NCI-H345 (cell line): Measurements from ENCODE around the gene EPHB1.

Experiments
- DNase-seq: peaks from one replicate; lab custom pipeline; 2025; lab: John Stamatoyannopoulos, UW

Gene EPHB1

GRCh38 chr3:134850761-134851160 lies 55.7 kb downstream of the EPHB1 start:
- DNase-seq: no peak

DNA sequence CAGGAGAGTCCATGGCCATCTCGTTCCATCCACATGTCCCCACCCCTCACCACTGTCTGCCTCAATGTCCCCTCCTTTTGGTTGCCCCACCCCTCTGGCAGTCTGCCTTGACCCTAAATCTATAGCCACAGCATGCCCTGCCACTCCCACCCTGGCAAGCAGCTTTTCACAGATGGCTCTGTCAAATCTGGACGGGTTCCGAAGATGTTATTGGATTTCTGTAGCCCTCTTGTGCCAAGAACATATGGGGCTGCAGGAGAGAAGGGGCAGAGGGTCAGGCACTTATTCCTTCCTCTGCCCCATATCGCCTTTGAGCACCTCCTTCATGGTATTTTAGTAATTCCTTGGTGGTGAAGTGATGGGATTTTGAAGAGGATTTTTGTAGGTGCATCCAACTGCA lies 57.1 kb downstream of the EPHB1 start:
- no peak for DNase-seq

DNA sequence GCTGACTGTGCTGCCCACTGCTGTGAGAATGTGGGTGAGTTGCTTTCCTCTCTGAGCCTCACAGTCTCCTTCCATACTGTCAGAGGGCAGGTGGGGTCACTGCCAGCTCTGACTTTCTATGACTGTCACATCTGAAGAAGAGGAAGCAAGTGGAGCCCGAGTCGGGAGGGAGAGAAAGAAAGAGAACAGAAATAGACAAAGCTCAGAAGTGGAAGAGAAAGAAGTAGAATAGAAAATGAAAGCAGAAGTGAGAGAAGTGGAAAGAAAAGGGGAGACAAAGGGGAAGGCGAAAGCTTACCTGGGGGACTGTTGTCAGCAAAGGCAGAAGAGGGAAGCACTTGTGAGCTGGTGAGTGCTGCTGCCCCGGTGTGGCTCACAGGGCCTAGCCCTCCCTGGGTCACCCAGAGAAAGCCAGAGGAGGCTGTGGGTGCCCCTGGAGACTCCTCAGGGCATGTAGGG lies 57.9 kb downstream of the EPHB1 start:
- no peak for DNase-seq

- DNase-seq: no peak
Observed at GRCh38 chr3:134854254-134854653, 59.2 kb downstream of the EPHB1 start.

GRCh38 chr3:134857356-134857755 lies 62.3 kb downstream of the EPHB1 start:
- DNase-seq: no peak

GRCh38 chr3:134857776-134858362 lies 62.8 kb downstream of the EPHB1 start:
- DNase-seq: no peak

GRCh38 chr3:134858441-134859035 lies 63.5 kb downstream of the EPHB1 start:
- DNase-seq: no peak

- DNase-seq: no peak
Observed at GRCh38 chr3:134859341-134859740, 64.3 kb downstream of the EPHB1 start.

DNA sequence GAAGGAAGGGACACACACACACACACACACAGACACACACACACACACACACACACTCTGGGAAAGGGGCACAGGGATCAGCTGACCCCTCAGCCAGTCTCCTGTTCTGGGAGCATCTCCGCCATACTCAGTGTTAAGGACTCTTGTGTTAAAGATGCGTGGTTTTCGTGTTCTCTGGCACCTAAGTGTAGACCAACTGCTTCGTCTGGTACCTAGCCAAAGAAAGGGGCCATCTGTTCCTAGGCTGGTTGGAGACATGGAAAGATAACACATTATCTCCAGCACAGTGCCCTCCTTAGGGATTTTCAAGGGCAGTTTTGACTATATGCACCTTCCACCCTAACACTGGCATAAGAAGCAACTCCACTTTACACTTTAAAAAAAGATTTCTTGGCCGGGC lies 65.1 kb downstream of the EPHB1 start:
- no peak for DNase-seq

DNA sequence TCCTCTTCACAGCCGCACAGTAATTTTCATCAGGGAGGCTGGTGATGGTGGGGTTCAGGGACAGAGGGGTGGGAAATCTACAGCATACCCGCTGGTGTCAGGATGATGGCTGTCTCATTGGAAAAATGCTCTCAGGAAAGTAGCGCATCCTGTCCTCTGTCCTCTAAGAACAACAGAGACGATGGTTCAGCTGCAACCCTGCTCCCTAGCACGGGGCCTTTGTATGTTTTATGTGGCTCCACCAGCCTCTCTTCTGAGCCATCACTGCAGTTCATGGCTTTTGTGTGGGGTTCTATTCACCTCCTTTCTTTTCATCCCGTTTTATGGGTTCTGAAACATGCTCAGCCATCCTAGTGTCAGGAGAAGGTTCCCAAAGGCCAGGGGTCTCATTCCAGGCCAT lies 68.9 kb downstream of the EPHB1 start:
- no peak for DNase-seq

DNA sequence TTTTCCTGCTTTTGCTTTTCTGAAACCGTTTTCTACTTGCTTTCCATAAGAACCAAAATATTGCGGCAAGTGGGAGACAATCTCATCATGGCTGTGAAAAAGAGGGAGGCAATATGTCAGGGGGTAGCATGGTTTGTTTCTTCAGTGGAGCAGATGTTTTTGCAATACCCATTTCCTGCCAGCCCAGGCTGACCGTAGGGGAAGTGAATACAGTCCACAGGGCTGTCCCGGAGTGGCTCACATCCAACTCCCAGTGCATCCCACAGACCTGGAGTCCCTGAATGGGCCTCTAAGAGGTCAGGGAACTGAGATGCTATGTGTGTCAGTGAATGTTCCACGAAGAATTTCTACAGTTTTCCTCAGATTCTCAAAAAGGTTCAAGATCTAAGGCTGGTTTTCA lies 69.6 kb downstream of the EPHB1 start:
- DNase-seq: no peak

DNA sequence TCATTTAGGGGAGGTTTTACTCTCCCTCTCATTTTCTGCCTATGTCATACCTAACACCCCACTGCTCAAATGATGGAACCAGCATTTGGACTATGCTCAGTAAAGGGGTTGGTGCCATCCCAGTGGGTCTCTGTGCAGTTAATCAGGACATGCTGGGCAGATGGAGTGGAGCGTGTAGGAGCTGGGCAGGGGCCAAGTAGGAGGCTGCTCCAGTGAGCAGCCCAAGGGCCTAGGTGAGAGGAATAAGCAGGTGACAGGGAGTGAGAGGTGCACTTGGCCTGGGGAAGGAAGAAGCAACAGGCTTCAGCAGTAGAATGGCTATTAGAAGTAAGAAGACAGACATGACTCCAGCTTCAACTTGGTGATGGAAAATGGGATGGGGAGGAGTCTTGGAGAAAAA lies 72.2 kb downstream of the EPHB1 start:
- no peak for DNase-seq

GRCh38 chr3:134869153-134869726 lies 74.2 kb downstream of the EPHB1 start:
- DNase-seq: peak; percentile 73

DNA sequence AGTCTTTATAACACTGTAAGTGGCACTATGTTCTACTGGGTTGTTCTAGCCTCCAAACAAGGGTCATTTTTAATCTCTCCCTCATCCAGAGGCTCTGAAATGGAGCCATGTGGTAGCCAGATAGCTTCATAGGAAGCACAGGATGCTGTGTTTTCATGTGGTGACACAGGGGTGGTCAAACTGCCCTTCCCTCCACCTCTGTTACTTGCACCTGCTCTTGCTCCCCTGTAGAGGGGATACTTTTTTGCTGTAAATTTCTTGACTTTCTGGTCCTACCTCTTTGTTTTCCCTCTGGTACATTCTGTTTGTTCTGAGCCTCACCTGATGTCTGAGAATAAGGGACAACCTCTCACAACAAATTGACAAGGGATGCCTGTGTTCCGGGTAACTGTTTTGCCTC lies 76.8 kb downstream of the EPHB1 start:
- no peak for DNase-seq

- DNase-seq: no peak
Observed at GRCh38 chr3:134872440-134873388, 77.7 kb downstream of the EPHB1 start.

- no peak for DNase-seq
Observed at GRCh38 chr3:134873789-134874188, 78.7 kb downstream of the EPHB1 start.

DNA sequence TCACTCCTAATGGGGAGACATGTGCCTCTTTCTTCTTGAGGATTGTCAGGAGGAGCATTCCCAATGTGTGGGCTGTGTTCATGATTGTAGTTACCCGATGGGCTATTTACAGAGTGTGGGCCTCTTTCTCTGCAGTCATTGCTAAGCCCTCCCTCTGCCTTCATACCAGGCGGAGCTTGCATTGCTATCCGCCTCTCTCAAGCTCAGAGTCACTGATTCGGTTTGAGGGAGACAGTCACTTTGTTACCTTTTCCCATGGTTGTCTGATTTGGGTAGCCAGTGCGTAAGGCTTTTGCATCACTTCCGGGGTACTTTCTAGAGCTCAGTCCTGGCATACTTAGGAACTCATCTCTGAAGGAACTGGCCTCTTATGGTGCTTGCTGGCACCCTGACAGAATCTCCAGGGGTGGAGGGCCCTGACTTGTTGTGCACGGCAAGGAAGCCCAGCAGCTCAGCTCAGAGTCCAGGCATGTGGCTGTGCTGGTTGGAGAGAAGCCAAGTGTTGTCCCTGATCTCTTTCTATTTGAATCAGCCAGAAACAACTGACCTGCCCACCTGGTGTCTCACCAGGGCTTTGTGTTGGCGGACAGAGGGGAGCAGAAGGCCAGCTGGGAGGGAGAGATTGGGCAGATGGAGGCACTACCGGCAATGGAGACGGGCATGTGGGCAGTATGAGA lies 79.8 kb downstream of the EPHB1 start:
- DNase-seq: peak; percentile 34

- no peak for DNase-seq
Observed at GRCh38 chr3:134876836-134877235, 81.8 kb downstream of the EPHB1 start.

GRCh38 chr3:134877788-134878187 lies 82.7 kb downstream of the EPHB1 start:
- DNase-seq: peak; percentile 51

DNA sequence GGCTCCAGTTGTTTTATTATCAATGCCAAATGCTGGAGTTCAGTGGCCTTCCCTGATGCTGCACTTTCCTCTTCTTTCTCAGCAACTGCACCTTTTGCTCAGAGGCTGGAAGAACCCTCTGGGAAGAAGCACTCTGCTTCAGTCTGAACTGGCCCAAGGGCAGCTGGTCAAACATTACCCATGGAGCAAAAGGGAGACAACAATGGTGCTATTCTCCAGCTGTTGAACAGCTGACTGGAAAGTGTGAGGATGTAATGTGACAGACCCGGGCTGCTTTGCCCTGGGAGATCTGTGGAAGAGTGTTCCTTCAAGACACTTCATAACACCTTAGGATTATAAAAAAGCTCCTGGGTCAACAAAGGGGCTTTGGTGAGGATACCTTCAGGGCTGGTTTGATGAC lies 84.9 kb downstream of the EPHB1 start:
- peak; percentile 39 for DNase-seq

DNA sequence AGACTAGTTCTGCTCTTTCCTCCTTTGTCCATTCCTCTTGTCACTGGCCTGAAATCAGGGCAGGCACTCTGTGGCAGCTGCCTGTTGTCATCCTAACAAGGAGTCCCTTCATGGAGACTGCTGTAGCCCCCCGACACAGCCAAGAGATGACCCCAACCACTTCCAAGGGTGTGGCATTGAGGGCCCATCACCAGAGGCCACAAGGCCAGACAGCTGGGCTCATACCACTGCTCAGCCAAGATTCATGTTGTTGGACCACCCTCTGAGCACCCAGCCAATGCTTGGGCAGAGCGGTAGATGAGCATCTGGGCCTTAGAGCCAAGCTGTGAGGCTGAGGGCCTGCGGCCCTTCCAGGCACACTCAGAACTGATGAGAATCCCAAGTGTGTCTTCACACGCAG lies 85.4 kb downstream of the EPHB1 start:
- DNase-seq: no peak

DNA sequence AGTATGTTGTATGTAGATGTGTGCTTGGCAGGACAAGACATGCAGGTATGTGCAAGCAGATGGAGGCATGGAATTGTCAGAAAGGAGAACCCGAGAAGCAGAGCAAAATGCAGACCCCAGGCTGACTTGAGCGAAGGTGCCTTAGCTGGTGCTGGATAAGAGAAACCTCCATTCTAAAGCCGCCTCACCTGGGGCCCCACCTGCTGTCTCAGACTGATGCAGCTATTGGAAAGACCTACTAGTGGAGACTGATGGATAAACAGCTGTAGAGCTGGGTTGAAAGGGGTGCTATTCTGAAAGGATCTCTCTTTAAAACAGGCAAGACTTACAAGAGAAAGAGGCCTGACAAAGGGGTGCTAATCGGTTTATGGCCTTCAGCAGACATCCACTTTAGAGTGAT lies 86.2 kb downstream of the EPHB1 start:
- no peak for DNase-seq
